H1 (cell line): ENCODE results near the gene CRHR2. TPM values are rescaled to one million over a fixed set of nuclear protein-coding genes. Genes with fewer than 3 reads are reported as not detected.

Source experiments
- CTCF ChIA-PET: fragments of 300-600 bp; sonication (Branson Sonifier 250); formaldehyde crosslinking; loops from one replicate; lab custom pipeline; 2021; ENCODE audit not compliant: partially characterized antibody; lab: Charles Lee
- POLR2A ChIA-PET: fragments of 300-600 bp; sonication (Branson Sonifier 250); formaldehyde crosslinking; loops from one replicate; lab custom pipeline; 2021; ENCODE audit warnings: inconsistent platforms; ENCODE audit not compliant: partially characterized antibody; lab: Charles Lee
- DNase-seq, 2 experiments: peaks; one replicate each; pipeline versions ENCODE4 v3.0.0 to v3.0.0-alpha.2; 2010 to 2022; ENCODE audit warnings: low spot score in 2 of 2, low read depth in 1 of 2, mixed read lengths in 1 of 2
- FAIRE-seq: peaks from 2 replicates; lab custom pipeline; 2011; peaks lifted over from hg19 to GRCh38; lab: Jason Lieb, UNC
- H2AFZ ChIP-seq: 2 replicates; pipeline ENCODE4 v1.8.1; 2012; ENCODE audit warnings: low read length, inconsistent platforms
- H2AK5ac ChIP-seq: 2 replicates; pipeline ENCODE4 v1.6.1; 2013; ENCODE audit warnings: low read depth, low read length
- H2BK120ac ChIP-seq: replicated peaks from 2 replicates; pipeline ENCODE3; 2013; ENCODE audit warnings: low read depth, low read length, inconsistent platforms
- H2BK12ac ChIP-seq: 2 replicates; pipeline ENCODE4 v1.6.1; 2013; ENCODE audit warnings: low read depth, low read length
- H2BK15ac ChIP-seq: 2 replicates; pipeline ENCODE4 v1.6.1; 2013; ENCODE audit warnings: low read length
- H2BK20ac ChIP-seq: 2 replicates; pipeline ENCODE4 v1.6.1; 2013; ENCODE audit warnings: low read length
- H2BK5ac ChIP-seq: 2 replicates; pipeline ENCODE4 v1.6.1; 2013; ENCODE audit warnings: low read depth, low read length
- H3K14ac ChIP-seq: 2 replicates; pipeline ENCODE4 v1.6.1; 2013; ENCODE audit warnings: inconsistent platforms; ENCODE audit not compliant: insufficient read length
- H3K18ac ChIP-seq: 2 replicates; pipeline ENCODE4 v1.6.1; 2013; ENCODE audit warnings: low read length; ENCODE audit errors: extremely low read depth
- H3K23ac ChIP-seq: 2 replicates; pipeline ENCODE4 v1.6.1; 2013; ENCODE audit warnings: inconsistent platforms; ENCODE audit not compliant: insufficient read length
- H3K23me2 ChIP-seq: 2 replicates; pipeline ENCODE4 v1.6.1; 2013; ENCODE audit warnings: low read depth, low read length
- H3K27ac ChIP-seq: 2 replicates; pipeline ENCODE4 v1.6.1; 2011; ENCODE audit warnings: low read depth, low read length, inconsistent platforms
- H3K27me3 ChIP-seq, 4 experiments: replicated peaks in 1 of 4; 1 replicate in 1 of 4; 2 replicates in 3 of 4; pipeline versions ENCODE4 v1.6.1 to v1.8.1; 2011 to 2013; ENCODE audit warnings: low read length in 3 of 4, mild to moderate bottlenecking in 3 of 4, inconsistent platforms in 2 of 4, mixed read lengths in 2 of 4, moderate library complexity in 1 of 4; ENCODE audit not compliant: control insufficient read depth in 3 of 4, insufficient read depth in 3 of 4; ENCODE audit errors: extremely low read depth in 1 of 4
- H3K36me3 ChIP-seq, 4 experiments: 2 replicates each; pipeline versions ENCODE4 v1.6.1 to v1.8.1; 2011 to 2013; ENCODE audit warnings: mild to moderate bottlenecking in 4 of 4, low read length in 3 of 4, moderate library complexity in 2 of 4, control low read depth in 1 of 4, inconsistent platforms in 1 of 4; ENCODE audit not compliant: insufficient read depth in 4 of 4, control insufficient read depth in 2 of 4
- H3K4ac ChIP-seq: replicated peaks from 2 replicates; pipeline ENCODE3; 2013; ENCODE audit warnings: low read length, low read depth, mixed read lengths, inconsistent platforms; ENCODE audit not compliant: insufficient read length
- H3K4me1 ChIP-seq, 4 experiments: replicated peaks in 1 of 4; 1 replicate in 1 of 4; 2 replicates in 3 of 4; pipeline versions ENCODE4 v1.6.1 to v1.8.1; 2011 to 2013; ENCODE audit warnings: low read length in 3 of 4, inconsistent platforms in 2 of 4, mixed read lengths in 1 of 4; ENCODE audit not compliant: insufficient read depth in 4 of 4, control insufficient read depth in 3 of 4
- H3K4me2 ChIP-seq, 2 experiments: 2 replicates each; pipeline versions ENCODE4 v1.6.1 to v1.8.1; 2011 to 2013; ENCODE audit warnings: low read depth in 2 of 2, low read length in 2 of 2, control low read depth in 1 of 2, inconsistent platforms in 1 of 2, mild to moderate bottlenecking in 1 of 2; ENCODE audit not compliant: insufficient read depth in 1 of 2
- H3K4me3 ChIP-seq, 4 experiments: fragments of 200-600, 300-600 bp in 1 of 4; sonication (generic), shearing (Covaris generic), sonication (Bioruptor Twin) in 1 of 4; 2 replicates each; pipeline versions ENCODE4 v1.5.1 to v1.8.1; 2011 to 2016; ENCODE audit warnings: low read length in 4 of 4, low read depth in 3 of 4, control low read depth in 2 of 4, inconsistent platforms in 2 of 4, mild to moderate bottlenecking in 2 of 4, mixed read lengths in 1 of 4, moderate library complexity in 1 of 4; ENCODE audit not compliant: insufficient read depth in 2 of 4; ENCODE audit errors: extremely low read depth in 1 of 4
- H3K56ac ChIP-seq: replicated peaks from 2 replicates; pipeline ENCODE3; 2013; ENCODE audit warnings: low read depth, mild to moderate bottlenecking, mixed read lengths, low read length, inconsistent platforms; ENCODE audit not compliant: insufficient read length
- H3K79me1 ChIP-seq: 2 replicates; pipeline ENCODE4 v1.6.1; 2013; ENCODE audit warnings: low read depth, low read length, control low read depth
- H3K79me2 ChIP-seq, 2 experiments: 2 replicates each; pipeline versions ENCODE4 v1.6.1 to v1.8.1; 2012 to 2013; ENCODE audit warnings: low read length in 2 of 2, mild to moderate bottlenecking in 2 of 2, inconsistent platforms in 1 of 2; ENCODE audit not compliant: insufficient read depth in 2 of 2, control insufficient read depth in 1 of 2
- H3K9ac ChIP-seq, 4 experiments: replicated peaks in 1 of 4; 1 replicate in 1 of 4; 2 replicates in 3 of 4; pipeline versions ENCODE4 v1.6.1 to v1.8.1; 2011 to 2013; ENCODE audit warnings: low read depth in 3 of 4, low read length in 3 of 4, control low read depth in 2 of 4, mild to moderate bottlenecking in 2 of 4, moderate library complexity in 2 of 4, inconsistent platforms in 1 of 4; ENCODE audit errors: extremely low read depth in 1 of 4
- H3K9me3 ChIP-seq, 2 experiments: 2 replicates each; pipeline versions ENCODE4 v1.6.1 to v1.8.1; 2012 to 2013; ENCODE audit warnings: mild to moderate bottlenecking in 2 of 2, moderate library complexity in 2 of 2, control low read depth in 1 of 2, inconsistent platforms in 1 of 2, low read depth in 1 of 2, low read length in 1 of 2, mixed read lengths in 1 of 2; ENCODE audit not compliant: insufficient read depth in 2 of 2
- H4K20me1 ChIP-seq, 2 experiments: replicated peaks in 1 of 2; 2 replicates each; pipeline versions ENCODE3 to v1.8.1; 2011 to 2013; ENCODE audit warnings: inconsistent platforms in 2 of 2, low read length in 2 of 2, mild to moderate bottlenecking in 1 of 2; ENCODE audit not compliant: insufficient read depth in 2 of 2, control insufficient read depth in 1 of 2
- H4K5ac ChIP-seq: 2 replicates; pipeline ENCODE4 v1.6.1; 2013; ENCODE audit warnings: low read length, low read depth, mixed read lengths, inconsistent platforms; ENCODE audit not compliant: insufficient read length
- H4K8ac ChIP-seq: 2 replicates; pipeline ENCODE4 v1.8.0; 2013; ENCODE audit warnings: mild to moderate bottlenecking, moderate library complexity, low read length, inconsistent platforms; ENCODE audit not compliant: insufficient read depth; ENCODE audit errors: extremely low read depth
- H4K91ac ChIP-seq: replicated peaks from 2 replicates; pipeline ENCODE3; 2013; ENCODE audit warnings: low read length, mixed read lengths, inconsistent platforms; ENCODE audit not compliant: insufficient read length
- EP300 ChIP-seq, 2 experiments: IDR thresholded peaks; 1 replicate in 1 of 2; 2 replicates in 1 of 2; pipeline ENCODE4 v1.6.1; 2011 to 2012; ENCODE audit warnings: low read depth in 2 of 2, low read length in 2 of 2, mild to moderate bottlenecking in 2 of 2, borderline replicate concordance in 1 of 2, inconsistent platforms in 1 of 2, moderate library complexity in 1 of 2
- KDM5A ChIP-seq: fragments of 200-600 bp; IDR thresholded peaks from 2 replicates; pipeline ENCODE4 v1.7.1; 2012; ENCODE audit warnings: mild to moderate bottlenecking, low read length, inconsistent platforms, mixed read lengths
- POU5F1 ChIP-seq: IDR thresholded peaks from 2 replicates; pipeline ENCODE4 v1.6.1; 2011; ENCODE audit warnings: low read depth, mild to moderate bottlenecking, low read length, moderate library complexity
- RAD21 ChIP-seq, 2 experiments: IDR thresholded peaks in 1 of 2; conservative IDR thresholded peaks in 1 of 2; 2 replicates each; pipeline ENCODE4 v1.6.1; 2011; ENCODE audit warnings: low read depth in 2 of 2, low read length in 2 of 2, improper control_type of control experiment in 1 of 2, inconsistent platforms in 1 of 2, mild to moderate bottlenecking in 1 of 2, moderate library complexity in 1 of 2
- WGBS, 2 experiments: shearing (Covaris generic) in 1 of 2; methylation state at CpG; one replicate each; pipeline versions ENCODE4 v1.1.6 to v1.1.7; 2013 to 2015; ENCODE audit warnings: low lambda C conversion rate in 2 of 2, mixed read lengths in 2 of 2, inconsistent platforms in 1 of 2, low coverage in 1 of 2, missing lambda C conversion rate in 1 of 2; ENCODE audit not compliant: insufficient replicate concordance in 2 of 2, insufficient coverage in 1 of 2, insufficient read length in 1 of 2; ENCODE audit errors: extremely low coverage in 1 of 2, missing lambda C conversion rate in 1 of 2; 5-methylcytosine and 5-hydroxymethylcytosine counted together
- polyA plus RNA-seq, 7 experiments: library from polyadenylated mRNA; depleted of rRNA in 3 of 7; stranded (reverse) in 5 of 7; unstranded in 2 of 7; fragments of >200 nt in 5 of 7; fragments of 200-250 nt in 2 of 7; gene quantifications; 1 replicate in 5 of 7; 2 replicates in 1 of 7; 4 replicates in 1 of 7; pipeline versions ENCODE4 v1.2.1 to v1.2.3, GENCODE V29; 2011 to 2013; ENCODE audit warnings: missing spikeins in 2 of 7, mixed read lengths in 2 of 7
- total RNA-seq: library from RNA; stranded (reverse); fragmentation: NEBNext Ultra II Directional; extraction: Animal tissue kit (Norgen Biotek cat#: 25700); gene quantifications from 2 replicates; pipeline ENCODE4 v1.2.1, GENCODE V29; 2021
- TF ChIP-seq, protein P1 (sequence below), 3 experiments: IDR thresholded peaks; 1 replicate in 2 of 3; 2 replicates in 1 of 3; pipeline versions ENCODE4 v1.5.1 to v1.6.1; 2011; ENCODE audit warnings: low read length in 3 of 3, mild to moderate bottlenecking in 3 of 3, inconsistent platforms in 2 of 3, low read depth in 1 of 3, moderate library complexity in 1 of 3; ENCODE audit not compliant: insufficient read depth in 1 of 3; ENCODE audit errors: control extremely low read depth in 1 of 3

CRHR2 gene
- total and polyA plus RNA-seq, 2 of the 8 experiments (the other 6 are each of a cell fraction or from before 2014, with no cell fraction given): 0.37 to 1.3 TPM

GRCh38 chr7:30697719-30698460 is 15.6 kb upstream of the CRHR2 start:
- FAIRE-seq: no peak
- CTCF ChIA-PET: interaction anchor here (0.7 to 9.9 kb wide), 14 partner anchors 9 to 48 kb away, joined by 3 to 162 read pairs (median 4); partner anchors contain the start of gene CRHR2
- no peaks in the 10 kb centered on the region for H3K79me2 ChIP-seq

More at GRCh38 chr7:30697719-30698460, 15.6 kb upstream of the CRHR2 start:
- Histone ChIP-seq H3K36me3 (no peaks in the 10 kb centered on the region), H3K27me3 (no peaks in the 10 kb centered on the region; a peak in 1 of 7 replicates), H3K14ac (no peak overlapping the region), H3K79me1 (no peaks in the 10 kb centered on the region), H3K4me3 (no peak overlapping the region), H3K4ac (no peak overlapping the region), H2AFZ (no peak overlapping the region), H4K5ac (no peak overlapping the region), H2AK5ac (no peak overlapping the region), H3K9me3 (no peaks in the 10 kb centered on the region), H3K27ac (no peak overlapping the region), H3K18ac (no peak overlapping the region), H2BK5ac (no peak overlapping the region), H2BK12ac (peak overlapping the region; percentile 39; the same call in 1 of the 2 replicates), H4K91ac (no peak overlapping the region), H3K4me1 (peaks cover 0 to 26% (median 10%) of the 10 kb centered on the region in 4 experiments; a peak in 6 of 7 replicates), H3K56ac (no peak overlapping the region), H3K23ac (no peak overlapping the region), H3K4me2 (no peak overlapping the region), H2BK20ac (no peak overlapping the region), H4K8ac (no peak overlapping the region), H2BK15ac (no peak overlapping the region), H3K9ac (no peak overlapping the region), H4K20me1 (peaks cover 0 to under 1% of the 10 kb centered on the region in 2 experiments), H3K23me2 (no peaks in the 10 kb centered on the region; the same call in 1 of the 2 replicates), H2BK120ac (no peak overlapping the region)
- 83% methylated on average over 15 of the region's 15 CpGs; no CpG with 5 or more reads in 1 of the 2 experiments for WGBS, 2 experiments
- TF ChIP-seq POU5F1 (no peak), RAD21 (IDR thresholded peaks at IDR 0.05 in 1 of 2, conservative IDR thresholded peaks at IDR 0.05 in 1 of 2; ENCODE audit: low read depth in 2 of 2, low read length in 2 of 2) (peak; percentile 24 to 25; a peak in 2 of 4 replicates), EP300 (IDR thresholded peaks at IDR 0.05; ENCODE audit: borderline replicate concordance in 1 of 2, low read depth in 2 of 2, low read length in 2 of 2) (no peak), KDM5A (no peak)
- TF ChIP-seq, protein P1, sequence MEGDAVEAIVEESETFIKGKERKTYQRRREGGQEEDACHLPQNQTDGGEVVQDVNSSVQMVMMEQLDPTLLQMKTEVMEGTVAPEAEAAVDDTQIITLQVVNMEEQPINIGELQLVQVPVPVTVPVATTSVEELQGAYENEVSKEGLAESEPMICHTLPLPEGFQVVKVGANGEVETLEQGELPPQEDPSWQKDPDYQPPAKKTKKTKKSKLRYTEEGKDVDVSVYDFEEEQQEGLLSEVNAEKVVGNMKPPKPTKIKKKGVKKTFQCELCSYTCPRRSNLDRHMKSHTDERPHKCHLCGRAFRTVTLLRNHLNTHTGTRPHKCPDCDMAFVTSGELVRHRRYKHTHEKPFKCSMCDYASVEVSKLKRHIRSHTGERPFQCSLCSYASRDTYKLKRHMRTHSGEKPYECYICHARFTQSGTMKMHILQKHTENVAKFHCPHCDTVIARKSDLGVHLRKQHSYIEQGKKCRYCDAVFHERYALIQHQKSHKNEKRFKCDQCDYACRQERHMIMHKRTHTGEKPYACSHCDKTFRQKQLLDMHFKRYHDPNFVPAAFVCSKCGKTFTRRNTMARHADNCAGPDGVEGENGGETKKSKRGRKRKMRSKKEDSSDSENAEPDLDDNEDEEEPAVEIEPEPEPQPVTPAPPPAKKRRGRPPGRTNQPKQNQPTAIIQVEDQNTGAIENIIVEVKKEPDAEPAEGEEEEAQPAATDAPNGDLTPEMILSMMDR (IDR thresholded peaks at IDR 0.05; ENCODE audit: control extremely low read depth in 1 of 3, insufficient read depth in 1 of 3, low read depth in 1 of 3, low read length in 3 of 3): peak; percentile 12 to 27 (median 24); a peak in 3 of 4 replicates
- no peak for DNase-seq
- POLR2A ChIA-PET: interaction anchor here (1.3 kb wide), 1 partner anchor 11 kb away, joined by 3 read pairs; no protein-coding TSS in a partner anchor
